NCI-H2081 (cell line): ENCODE data around the gene ARHGEF28.

ENCODE experiments used
- DNase-seq, 2 experiments: peaks; one replicate each; lab custom pipeline; 2025; lab: John Stamatoyannopoulos, UW

Gene ARHGEF28

DNA sequence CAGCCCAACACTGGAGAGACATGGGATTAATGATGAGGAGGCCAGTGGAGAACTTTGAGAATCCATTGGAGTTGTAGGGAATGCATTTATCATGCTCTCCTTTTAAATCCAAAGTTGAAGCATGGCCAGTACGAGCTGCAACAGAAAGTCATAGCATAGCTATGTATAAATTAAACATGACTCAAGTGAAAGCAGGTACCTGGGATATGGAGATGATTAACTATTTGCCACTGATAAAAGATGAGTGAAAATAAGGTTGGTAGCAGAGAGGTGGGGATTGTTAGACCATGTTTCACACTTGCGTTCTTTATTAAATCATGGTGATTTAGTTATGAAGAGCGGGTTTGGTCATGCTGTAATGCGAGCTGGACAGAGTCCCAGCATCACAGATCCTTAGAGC is 189.6 kb downstream of the ARHGEF28 start:
- DNase-seq = no peak

DNA sequence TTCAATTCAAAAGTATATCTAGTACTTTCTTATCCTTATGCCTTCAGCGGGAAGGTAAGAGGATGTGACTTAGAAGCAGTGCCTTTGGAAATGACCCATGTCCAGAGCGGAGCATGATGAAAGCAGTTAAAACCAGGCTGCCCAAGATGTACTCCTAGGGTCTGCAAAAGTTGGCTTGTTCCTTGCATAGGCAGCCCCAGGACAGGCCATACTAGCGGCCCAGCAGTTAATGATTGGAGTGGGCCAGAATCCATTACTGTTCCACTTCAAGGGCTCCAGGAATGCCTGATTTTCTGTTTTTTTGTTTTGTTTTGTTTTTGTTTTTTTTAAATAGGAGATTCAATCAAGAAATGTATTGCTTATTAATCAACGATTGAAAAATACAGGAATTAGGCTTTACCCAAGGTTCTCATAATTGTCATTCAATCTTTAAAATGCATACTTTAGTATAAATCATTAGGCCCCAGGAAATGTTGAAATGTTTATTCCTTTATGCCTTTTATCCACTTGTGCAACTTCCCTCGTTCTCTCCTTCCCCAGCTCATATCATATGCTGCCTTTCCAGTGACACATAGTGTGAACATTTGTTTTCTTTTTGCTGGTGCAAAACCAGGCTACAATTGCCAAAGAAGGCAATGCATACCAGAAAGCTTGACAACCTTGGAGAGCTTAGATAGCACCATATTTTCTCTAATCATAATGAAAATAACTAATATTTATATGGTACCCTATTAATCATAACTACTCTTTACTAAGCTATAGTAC is 190.8 kb downstream of the ARHGEF28 start:
- no peak for DNase-seq

DNA sequence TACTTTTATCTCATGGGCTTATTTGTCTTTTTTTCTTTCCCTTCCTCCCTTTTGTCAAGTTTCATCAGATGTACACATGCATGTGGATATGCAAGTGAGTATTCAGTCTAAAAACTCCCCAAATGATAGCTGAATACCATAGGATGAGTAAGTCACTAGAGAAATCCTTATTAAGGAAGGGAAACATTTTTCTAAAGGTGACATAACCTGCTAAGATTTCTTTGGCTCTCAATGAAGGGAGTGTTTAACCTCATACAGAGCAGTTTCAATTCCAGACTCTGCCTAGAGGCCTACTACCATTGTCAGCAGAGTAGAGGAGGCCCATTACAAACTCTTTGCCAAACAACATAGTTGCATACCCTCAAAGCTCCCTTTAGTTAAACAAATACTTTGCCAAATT is 192.4 kb downstream of the ARHGEF28 start:
- DNase-seq = no peak

DNA sequence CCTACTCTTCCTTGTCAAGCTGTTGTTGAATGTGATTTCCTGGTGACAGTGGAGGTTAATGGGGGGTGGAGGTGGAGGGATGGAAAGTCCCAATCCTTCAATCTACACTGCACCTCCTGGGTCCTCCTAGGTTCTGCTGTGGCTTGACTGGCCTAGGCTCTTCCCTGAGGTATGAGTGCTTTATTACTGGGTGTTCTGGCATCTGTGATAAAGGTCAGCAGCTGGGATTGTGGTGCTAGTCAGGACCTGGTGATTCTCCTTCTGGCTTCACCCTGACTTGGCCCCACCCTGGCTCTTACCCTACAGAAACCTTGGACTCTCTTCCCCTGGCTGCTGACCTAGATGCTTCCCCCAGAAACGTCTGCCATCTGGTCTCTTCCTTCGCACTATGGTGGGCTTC is 194.3 kb downstream of the ARHGEF28 start:
- DNase-seq = no peak

DNA sequence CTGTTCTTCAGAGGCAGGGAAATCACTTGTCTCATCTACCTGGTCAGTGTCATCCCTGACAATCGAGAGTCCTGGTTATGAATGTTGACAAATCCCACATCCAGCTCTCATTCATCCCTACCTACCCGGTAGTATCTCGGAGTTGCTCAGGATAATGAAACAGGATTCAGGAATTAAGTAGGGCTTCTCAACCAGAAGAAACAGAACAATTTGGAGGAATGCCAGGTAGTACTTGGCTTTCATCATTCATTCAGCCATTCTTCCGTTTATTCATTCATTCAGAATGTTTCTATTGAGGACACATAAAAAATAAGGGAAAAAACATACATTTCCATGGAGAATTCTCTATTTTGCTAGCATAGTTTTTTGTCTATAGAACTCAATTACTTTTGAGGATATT is 195.0 kb downstream of the ARHGEF28 start:
- no peak for DNase-seq

DNA sequence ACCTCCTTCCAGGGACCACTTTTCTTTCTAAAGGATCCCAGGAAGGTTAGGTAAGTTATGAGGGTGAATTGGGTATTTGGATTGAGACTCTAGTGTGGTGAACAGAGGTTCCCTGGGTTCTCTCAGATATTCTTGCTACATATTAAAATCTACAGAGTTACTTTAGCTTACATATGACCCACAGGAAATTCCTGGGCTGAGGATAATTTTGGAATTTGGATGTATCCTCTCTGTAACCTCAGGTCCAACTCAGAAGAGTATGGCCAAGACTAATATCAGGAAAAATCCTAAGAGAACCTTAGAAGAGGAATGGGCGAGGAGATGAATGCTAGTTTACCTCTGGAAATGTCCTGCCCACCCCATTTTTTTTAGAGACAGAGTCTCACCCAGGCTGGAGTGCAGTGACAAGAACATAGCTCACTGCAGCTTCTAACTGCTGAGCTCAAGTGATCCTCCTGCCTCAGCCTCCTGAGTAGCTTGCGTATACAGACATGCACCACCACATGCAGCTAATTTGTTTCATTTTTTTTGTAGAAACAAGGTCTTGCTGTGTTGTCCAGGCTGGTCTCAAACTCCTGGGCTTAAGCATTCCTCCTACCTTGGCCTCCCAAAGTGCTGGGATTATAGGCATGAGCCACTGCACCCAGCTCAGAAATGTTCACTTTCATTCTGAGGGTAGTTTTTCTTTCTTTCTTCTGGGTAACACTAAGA is 196.4 kb downstream of the ARHGEF28 start:
- no peak for DNase-seq

DNA sequence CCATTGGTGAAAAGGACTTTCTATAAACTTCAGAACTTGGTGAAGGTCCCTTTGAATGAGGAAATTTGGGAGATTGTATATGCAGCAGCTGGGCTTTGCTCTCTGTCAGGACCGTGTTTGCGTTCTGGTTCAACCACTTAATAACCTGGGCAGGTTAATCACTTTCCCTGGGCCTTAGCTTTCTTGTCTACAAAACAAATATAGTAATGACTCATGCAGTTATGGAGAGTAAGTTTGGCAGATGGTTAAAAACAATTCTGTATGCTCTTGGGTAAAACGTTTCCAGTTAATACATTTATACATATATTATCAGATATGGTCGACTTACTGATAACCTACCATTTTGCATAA is 197.0 kb downstream of the ARHGEF28 start:
- peak in 1 of 2 experiments; percentile 49 for DNase-seq

DNA sequence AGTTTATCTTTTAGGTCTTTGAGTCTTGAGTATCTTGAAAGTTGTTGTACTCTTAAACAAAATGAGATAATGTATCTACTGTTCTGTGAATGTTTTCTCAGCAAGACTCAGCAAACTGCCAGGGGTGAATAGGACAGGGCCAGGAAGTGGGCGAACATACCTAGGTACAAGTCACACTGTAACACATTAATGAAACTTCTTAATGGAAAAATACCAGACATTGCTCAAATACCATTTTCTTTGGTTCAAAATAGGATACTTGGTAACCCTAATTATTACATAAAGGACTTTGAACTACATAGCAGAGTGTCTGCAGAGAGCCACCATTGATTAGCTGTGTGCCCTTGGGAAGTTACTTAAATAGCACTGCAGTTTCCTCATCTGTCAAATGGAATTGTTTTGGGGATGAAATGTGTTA is 197.5 kb downstream of the ARHGEF28 start:
- no peak for DNase-seq

DNA sequence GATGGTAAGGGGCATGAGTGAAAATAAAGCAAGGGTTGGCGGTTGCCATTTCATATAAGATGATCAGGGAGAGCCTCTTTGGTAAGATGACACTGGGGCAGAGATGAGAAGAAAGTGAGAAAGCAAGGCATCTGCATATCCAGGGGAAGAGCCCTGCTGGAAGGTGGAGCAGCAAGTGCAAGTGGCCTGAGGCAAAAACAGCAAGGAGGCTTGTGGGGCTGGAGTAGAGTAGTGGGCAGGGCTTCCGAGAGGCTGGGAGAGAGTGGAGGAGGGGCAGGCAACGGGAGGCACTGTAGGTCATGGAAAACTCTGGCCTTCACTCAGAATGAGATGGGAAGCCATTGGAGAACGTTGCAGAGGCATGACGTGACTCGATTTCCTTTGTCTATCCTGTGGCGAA is 199.2 kb downstream of the ARHGEF28 start:
- DNase-seq = no peak

DNA sequence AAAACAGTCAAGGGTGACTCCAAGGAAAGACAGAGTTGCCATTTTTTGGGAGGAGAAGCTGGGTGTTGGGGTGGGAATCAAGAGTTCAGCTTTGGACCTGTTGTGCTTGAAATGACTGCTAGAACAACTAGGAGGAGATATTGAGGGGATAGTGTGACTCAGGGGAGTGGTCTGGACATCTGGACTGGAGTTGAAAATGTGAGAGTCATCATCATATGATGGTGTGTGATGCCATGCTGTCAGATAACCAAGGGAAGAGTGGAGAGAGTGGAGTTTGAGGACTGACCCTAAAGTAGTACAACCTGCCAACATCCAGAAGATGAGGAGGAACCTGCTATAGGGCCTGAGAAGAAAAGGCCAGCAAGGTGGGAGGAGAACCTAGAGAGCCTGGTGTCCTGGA is 199.7 kb downstream of the ARHGEF28 start:
- DNase-seq = no peak

DNA sequence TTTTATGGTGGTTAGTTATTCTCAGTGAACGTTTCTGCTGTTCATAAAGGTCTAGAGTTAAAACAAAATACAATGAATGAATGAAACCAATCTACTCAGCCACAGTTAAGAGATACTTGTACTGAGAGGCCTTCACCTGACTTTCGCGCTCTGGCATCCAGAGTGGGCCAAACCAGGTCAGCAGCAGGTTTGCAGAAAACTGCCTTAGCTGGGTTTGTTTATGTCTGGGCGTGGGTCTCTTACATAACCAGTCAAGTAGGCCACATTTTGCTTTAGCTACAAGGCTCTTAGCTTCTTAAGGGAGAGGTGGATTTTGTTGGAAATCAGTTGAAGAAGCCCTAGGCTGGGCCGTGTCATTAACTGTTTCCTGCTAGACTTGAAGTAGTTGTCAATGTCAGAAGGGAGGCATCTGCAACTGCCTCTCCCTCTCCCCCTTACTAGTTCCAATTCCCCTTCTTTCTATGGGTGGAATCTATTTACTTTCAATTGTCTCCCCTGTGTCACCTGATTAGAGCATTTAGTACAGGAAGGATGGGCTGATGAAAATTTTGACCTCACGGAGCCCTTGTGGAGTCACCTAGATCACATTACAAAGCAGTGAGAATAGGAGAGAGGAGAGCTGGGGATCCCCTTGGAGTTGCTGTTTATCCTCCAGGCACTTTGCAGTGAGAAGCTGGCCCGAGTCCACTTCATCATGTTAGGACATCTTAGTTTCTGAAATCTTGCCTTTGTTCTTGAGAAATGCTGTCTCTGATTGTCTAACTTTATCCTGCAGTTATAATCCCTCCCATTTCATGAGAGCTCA is 200.5 kb downstream of the ARHGEF28 start:
- no peak for DNase-seq

DNA sequence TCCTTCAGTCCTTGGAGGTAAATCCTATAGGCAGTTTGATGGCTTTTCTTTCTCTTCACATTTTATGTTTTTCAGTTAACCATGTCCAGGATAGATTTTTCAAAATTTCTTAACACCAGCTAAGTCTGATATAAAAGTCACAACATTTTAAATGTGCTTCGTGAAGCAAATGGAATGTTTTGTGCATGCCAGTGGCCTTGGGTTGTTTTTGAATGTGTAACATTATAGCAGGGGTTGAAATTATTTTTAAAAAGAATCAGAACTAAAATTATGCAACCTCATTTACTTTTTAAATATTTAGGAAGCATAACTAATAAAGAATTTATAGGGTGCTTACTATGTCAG is 201.1 kb downstream of the ARHGEF28 start:
- DNase-seq = no peak

DNA sequence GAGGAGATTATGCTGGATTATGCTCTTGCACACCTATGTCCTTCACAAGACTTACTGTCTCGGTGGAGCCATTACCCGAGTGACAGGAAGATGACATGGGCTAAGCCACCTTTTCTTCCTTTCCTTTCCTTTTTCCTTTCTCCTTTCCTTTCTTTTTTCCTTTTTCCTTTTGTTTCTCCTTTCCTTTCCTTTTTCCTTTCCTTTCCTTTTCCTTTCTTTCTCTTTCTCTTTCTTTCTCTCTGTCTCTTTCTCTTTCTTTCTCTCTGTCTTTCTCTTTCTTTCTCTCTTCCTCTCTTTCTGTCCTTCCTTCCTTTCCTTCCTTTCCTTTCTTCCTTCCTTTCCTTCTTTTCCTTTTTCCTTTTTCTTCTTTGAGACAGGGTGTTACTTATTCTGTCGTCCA is 202.5 kb downstream of the ARHGEF28 start:
- DNase-seq = no peak

DNA sequence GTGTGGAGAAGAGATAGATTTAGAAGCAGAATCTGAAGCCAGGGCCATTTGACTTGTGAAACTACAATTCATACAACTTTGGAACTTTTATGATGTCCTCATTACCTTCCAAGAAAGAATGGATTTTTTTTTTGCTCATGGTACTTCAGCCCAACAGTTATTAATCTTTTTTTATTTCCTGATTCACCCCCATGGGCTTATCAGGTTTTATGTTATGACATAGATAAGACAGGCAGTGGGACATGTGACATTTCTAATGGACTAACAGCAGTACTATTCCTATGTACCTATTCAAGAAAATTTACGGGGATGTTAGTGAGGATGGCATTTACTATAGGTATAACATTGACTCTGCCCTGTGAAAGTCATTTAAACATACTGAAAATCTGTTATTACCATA is 204.7 kb downstream of the ARHGEF28 start:
- DNase-seq = no peak

DNA sequence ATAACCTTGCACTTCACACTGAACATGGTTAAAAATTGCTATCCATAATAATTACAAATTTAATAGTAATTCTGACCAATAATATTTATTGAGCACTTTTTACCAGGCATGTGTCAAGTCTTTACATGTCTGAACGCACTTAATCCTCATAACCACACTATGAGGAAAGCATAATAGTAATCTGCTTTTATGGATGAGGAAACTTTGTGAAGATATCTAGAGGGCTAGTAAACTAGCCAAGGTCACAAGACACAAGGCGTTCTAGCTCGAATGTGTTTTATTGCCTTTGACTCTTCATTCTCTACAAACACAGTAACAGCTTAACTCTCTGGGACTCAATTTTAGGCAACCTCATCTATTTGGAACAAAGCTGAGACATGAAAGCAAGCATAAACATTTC is 205.1 kb downstream of the ARHGEF28 start:
- no peak for DNase-seq

DNA sequence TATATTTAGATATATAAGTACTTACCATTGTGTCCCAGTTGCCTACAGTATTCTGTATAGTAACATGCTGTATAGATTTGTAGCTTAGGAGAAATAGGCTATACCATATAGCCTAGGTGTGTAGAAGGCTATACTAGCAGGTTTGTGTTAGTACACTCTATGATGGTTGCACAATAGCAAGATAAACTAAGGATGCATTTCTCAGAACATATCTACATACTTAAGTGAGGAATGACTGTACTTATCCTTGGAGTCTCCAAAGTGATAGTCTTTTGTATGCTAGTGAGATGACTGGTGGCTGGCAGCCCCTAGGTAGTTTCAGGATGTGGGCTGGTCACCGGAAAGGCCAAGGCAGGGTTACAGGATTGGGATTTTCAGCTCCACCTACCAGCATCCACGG is 208.7 kb downstream of the ARHGEF28 start:
- no peak for DNase-seq

DNA sequence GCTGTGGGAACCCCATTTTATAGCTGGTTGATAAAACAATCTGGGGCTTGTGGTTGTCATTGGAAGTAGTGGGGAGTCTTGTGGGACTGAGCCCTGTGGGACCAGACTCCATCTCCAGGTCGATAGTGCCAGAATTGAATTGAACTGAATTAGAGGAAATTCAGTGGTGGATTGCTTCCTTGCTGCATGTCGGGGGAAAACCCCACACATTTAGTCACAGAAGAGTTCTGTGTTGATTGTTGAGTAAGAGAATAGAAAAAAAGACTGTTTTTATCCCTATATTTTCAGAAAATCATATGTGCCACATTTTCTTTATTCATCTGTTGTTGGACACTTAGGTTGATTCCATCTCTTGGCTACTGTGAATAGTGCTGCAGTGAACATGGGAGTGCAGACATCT is 209.7 kb downstream of the ARHGEF28 start:
- no peak for DNase-seq

DNA sequence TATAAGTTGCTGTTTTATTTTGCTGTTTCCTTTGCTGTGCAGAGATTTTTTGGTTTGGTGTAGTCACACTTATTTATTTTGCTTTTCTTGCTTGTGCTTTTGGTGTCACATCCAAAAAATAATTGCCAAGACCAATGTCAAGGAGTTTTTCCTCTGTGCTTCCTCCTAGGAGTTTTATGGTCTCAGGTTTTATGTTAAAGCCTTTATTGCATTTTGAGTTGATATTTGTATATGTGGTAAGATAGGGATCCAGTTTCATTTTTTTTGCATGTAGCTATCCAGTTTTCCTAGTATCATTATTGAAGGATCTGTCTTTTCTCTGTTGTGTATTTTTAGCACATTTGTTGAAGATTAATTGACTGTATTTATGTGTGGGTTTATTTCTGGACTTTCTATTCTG is 210.6 kb downstream of the ARHGEF28 start:
- no peak for DNase-seq

DNA sequence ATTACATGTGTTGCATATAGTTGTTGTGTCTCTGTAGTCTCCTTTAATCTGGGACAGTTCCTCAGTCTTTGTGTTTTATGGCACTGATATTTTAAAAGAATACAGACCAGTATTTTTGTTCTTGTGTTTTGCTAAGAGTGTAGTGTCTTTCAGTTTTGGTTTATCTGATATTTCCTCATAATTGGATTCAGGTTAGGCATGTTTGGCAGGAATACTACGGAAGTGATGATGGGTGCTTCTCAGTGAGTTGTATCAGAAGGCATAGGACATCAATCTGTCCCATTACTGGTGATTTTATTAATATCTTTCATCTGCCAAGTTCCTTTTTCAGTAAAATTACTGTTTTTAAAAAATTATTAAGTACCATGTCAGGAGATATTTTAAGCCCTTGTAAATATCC is 212.9 kb downstream of the ARHGEF28 start:
- DNase-seq = no peak

DNA sequence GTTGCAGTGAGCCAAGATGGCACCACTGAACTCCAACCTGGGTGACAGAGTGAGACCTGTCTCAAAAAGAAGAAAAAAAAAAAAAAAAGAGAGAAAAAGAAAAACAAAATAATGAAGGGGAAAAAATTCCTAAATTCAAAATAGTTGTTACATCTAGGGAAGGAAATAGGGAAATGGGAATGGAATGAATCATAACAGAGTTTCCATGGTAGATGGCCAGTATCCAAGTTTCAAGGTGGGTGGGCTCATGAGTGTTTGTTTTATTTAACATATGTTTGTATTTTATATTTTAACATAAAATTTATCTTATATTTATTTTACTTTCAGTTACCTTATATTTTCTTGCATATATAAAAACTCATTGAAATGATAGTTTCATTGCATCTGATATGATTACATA is 215.6 kb downstream of the ARHGEF28 start:
- DNase-seq = no peak

DNA sequence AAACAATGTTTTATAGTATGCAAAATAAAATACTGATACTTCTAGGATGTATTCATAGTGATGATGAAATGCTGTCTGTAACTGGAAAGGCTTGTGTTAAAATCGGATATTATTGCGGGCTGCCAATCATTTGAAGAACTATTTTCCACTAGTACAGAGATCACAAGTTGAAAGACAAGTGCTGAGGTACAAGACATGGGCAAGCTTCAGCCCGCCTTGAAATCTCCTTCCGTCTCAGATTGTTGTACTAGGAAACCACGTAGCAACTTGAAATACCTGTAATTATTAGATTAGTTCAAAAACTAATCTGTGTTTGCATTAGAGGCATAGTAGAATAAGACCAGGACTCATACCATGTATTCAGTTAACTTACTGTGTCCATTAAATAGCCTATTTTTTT is 218.2 kb downstream of the ARHGEF28 start:
- no peak for DNase-seq

DNA sequence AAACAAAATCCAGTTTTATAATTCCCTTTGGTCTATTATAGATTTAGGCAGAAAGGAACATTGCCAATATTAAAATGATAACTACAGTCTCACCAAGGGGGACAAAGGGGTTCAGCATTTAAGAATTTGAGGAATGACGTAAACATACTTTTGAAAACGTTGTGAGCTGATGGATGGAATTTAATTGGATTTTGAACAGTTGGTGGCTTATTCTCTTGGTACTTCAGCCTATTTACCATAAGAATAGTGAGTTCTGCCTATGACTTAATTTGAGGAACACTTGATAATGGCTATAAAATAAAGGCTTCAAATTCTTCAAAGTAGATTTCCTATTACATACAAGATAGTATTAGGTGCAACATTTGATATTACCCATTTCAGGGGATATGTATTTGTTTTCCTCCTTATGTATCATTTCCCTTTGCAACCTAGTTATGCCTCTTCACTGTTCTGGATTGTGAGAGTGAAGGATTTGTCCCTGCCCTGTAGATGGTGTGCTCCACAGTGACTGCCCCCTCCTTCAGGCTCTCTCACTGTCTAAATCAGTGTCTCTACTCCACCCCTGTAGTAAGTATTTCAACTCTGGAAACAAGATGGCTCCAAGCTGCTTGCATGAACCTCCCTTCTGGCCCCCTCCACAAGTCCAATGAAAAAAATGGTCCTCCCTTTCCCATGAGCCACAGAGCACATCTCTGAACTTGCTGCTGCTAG is 225.6 kb downstream of the ARHGEF28 start:
- DNase-seq = no peak

DNA sequence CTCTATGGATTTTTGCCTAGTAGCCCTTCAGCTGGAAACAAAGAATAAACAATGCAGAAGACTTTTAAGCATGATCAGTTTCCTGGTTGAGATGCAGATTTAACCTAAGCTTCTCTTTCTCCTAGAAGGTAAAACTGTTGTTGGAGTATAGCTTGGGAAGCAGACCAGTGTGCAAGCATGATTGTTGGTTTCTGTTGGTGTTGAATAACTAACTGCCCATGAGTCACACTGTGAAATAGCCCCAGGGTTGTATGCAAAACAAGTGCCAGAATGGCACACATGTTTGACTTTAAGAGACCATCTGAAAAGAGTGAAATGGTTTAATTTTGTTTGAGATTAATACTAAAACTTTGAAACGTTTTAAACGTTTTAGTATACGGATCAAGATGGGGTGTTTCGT is 227.1 kb downstream of the ARHGEF28 start:
- peak; percentile 3 to 14 for DNase-seq
